Stimulated activated CD8-positive, alpha-beta memory T cell treated with anti-CD3 and anti-CD28 coated beads, Interleukin-7, amount 100 ng/mL, for 48 hours (primary cell): ENCODE data around the gene RTN4.
"Not testable (repeated sequence)": the region's sequence is repeated elsewhere in the genome, so short reads cannot be mapped to it uniquely, and the experiment has no call there.

Experiments
- DNase-seq, 2 donors: peaks; one replicate each; pipeline ENCODE4 v3.0.0-alpha.2; 2020; ENCODE audit warnings: low read depth in 1 of 2; ENCODE audit errors: extremely low read depth in 1 of 2

The RTN4 gene

GRCh38 chr2:55050100-55050994, at the start of gene RTN4:
Gene RTN4, minus strand, starts transcription at chr2:55050451. Its CDS starts 151 bp downstream, at chr2:55050300.
- DNase-seq, result peak; percentile 99

GRCh38 chr2:55099493-55099877, 49.2 kb upstream of the RTN4 start:
- DNase-seq, result no peak

- no peak for DNase-seq
Observed at GRCh38 chr2:55097461-55098410, 47.5 kb upstream of the RTN4 start.

GRCh38 chr2:55097082-55097460, 46.8 kb upstream of the RTN4 start:
- DNase-seq, result no peak

GRCh38 chr2:55096586-55096985, 46.3 kb upstream of the RTN4 start:
- no peak for DNase-seq

GRCh38 chr2:55093381-55093780, 43.1 kb upstream of the RTN4 start:
- no peak for DNase-seq

GRCh38 chr2:55092439-55092838, 42.2 kb upstream of the RTN4 start:
- DNase-seq, result no peak

- DNase-seq, result not testable (repeated sequence)
Observed at GRCh38 chr2:55091681-55092080, 41.4 kb upstream of the RTN4 start.

GRCh38 chr2:55090702-55091101, 40.5 kb upstream of the RTN4 start:
- DNase-seq, result no peak

GRCh38 chr2:55089726-55090125, 39.5 kb upstream of the RTN4 start:
- no peak for DNase-seq

GRCh38 chr2:55088400-55088799, 38.1 kb upstream of the RTN4 start:
- no peak for DNase-seq

GRCh38 chr2:55087936-55088335, 37.7 kb upstream of the RTN4 start:
- no peak for DNase-seq

GRCh38 chr2:55087501-55087900, 37.2 kb upstream of the RTN4 start:
- DNase-seq, result no peak

- DNase-seq, result no peak
Observed at GRCh38 chr2:55085113-55086040, 35.1 kb upstream of the RTN4 start.

- DNase-seq, result no peak
Observed at GRCh38 chr2:55084641-55085040, 34.4 kb upstream of the RTN4 start.

- DNase-seq, result no peak
Observed at GRCh38 chr2:55080204-55080738, 30.0 kb upstream of the RTN4 start.

- no peak for DNase-seq
Observed at GRCh38 chr2:55078956-55079355, 28.7 kb upstream of the RTN4 start.

GRCh38 chr2:55076721-55077120, 26.5 kb upstream of the RTN4 start:
- DNase-seq, result no peak

GRCh38 chr2:55076019-55076418, 25.8 kb upstream of the RTN4 start:
- DNase-seq, result not testable (repeated sequence)
